Measurements from ENCODE around the gene MLEC. TPM values are rescaled to one million over a fixed set of nuclear protein-coding genes. Genes with fewer than 3 reads are reported as not detected.

MLEC gene
- total and polyA plus RNA-seq, 2 of the 13 experiments (the other 11 are each of a cell fraction or from before 2014, with no cell fraction given): 49.8 to 156 TPM

- TF ChIP-seq, protein P1, sequence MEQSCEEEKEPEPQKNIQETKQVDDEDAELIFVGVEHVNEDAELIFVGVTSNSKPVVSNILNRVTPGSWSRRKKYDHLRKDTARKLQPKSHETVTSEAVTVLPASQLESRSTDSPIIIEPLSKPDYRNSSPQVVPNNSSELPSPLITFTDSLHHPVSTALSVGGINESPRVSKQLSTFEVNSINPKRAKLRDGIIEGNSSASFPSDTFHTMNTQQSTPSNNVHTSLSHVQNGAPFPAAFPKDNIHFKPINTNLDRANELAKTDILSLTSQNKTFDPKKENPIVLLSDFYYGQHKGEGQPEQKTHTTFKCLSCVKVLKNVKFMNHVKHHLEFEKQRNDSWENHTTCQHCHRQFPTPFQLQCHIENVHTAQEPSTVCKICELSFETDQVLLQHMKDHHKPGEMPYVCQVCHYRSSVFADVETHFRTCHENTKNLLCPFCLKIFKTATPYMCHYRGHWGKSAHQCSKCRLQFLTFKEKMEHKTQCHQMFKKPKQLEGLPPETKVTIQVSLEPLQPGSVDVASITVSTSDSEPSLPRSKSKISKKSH (CRISPR knock-in tag; IDR thresholded peaks at IDR 0.05; ENCODE audit: borderline replicate concordance): peak; percentile 69; the same call in 1 of the 2 replicates
- peak; percentile 17 for TF ChIP-seq HNRNPK (IDR thresholded peaks at IDR 0.05; ENCODE audit: low read depth, low read length, poor library complexity, severe bottlenecking)
- no peak for TF ChIP-seq TBX2 (CRISPR knock-in tag; IDR thresholded peaks at IDR 0.05; ENCODE audit: borderline replicate concordance)
- TF ChIP-seq ZBTB2 (CRISPR knock-in tag; IDR thresholded peaks at IDR 0.05; ENCODE audit: low read depth): 0 out of 2 replicates have a peak, but pooled peaks have one; percentile 28
- TF ChIP-seq SALL1 (CRISPR knock-in tag; IDR thresholded peaks at IDR 0.05): peak; percentile 48; the same call in 1 of the 2 replicates
- no peak for TF ChIP-seq MYPOP (CRISPR knock-in tag; IDR thresholded peaks at IDR 0.05)
- TF ChIP-seq SIN3A (IDR thresholded peaks at IDR 0.05; ENCODE audit: borderline replicate concordance, low read depth, low read length): peak; percentile 73; the same call in 1 of the 2 replicates
- TF ChIP-seq, protein P2, sequence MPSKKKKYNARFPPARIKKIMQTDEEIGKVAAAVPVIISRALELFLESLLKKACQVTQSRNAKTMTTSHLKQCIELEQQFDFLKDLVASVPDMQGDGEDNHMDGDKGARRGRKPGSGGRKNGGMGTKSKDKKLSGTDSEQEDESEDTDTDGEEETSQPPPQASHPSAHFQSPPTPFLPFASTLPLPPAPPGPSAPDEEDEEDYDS (CRISPR knock-in tag; IDR thresholded peaks at IDR 0.05): peak; percentile 39; the same call in 1 of the 2 replicates
- peak; percentile 60 for TF ChIP-seq ASH2L (IDR thresholded peaks at IDR 0.05; ENCODE audit: insufficient read length, low read depth, low read length)
- no peak for TF ChIP-seq ZMYM3 (CRISPR knock-in tag; IDR thresholded peaks at IDR 0.05)
- peak; percentile 66; the same call in 1 of the 2 replicates for TF ChIP-seq KAT7 (CRISPR knock-in tag; IDR thresholded peaks at IDR 0.05; ENCODE audit: borderline replicate concordance)
- 0 out of 2 replicates have a peak, but pooled peaks have one; percentile 24 for TF ChIP-seq ESRRA (CRISPR knock-in tag; IDR thresholded peaks at IDR 0.05; ENCODE audit: low read depth)
- peak; percentile 49; the same call in 1 of the 2 replicates for TF ChIP-seq ZSCAN9 (CRISPR knock-in tag; IDR thresholded peaks at IDR 0.05; ENCODE audit: borderline replicate concordance)
- no peak for TF ChIP-seq PTBP1 (IDR thresholded peaks at IDR 0.05; ENCODE audit: low read depth, low read length, poor library complexity, severe bottlenecking)
- peak; percentile 39; the same call in 1 of the 2 replicates for TF ChIP-seq ARNT2 (CRISPR knock-in tag; IDR thresholded peaks at IDR 0.05; ENCODE audit: low read depth)
- TF ChIP-seq, protein P3, sequence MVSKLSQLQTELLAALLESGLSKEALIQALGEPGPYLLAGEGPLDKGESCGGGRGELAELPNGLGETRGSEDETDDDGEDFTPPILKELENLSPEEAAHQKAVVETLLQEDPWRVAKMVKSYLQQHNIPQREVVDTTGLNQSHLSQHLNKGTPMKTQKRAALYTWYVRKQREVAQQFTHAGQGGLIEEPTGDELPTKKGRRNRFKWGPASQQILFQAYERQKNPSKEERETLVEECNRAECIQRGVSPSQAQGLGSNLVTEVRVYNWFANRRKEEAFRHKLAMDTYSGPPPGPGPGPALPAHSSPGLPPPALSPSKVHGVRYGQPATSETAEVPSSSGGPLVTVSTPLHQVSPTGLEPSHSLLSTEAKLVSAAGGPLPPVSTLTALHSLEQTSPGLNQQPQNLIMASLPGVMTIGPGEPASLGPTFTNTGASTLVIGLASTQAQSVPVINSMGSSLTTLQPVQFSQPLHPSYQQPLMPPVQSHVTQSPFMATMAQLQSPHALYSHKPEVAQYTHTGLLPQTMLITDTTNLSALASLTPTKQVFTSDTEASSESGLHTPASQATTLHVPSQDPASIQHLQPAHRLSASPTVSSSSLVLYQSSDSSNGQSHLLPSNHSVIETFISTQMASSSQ (IDR thresholded peaks at IDR 0.05; ENCODE audit: low read depth): no peak
- TF ChIP-seq, protein P3 (CRISPR knock-in tag; IDR thresholded peaks at IDR 0.05; ENCODE audit: borderline replicate concordance): no peak
- TF ChIP-seq RCOR2 (CRISPR knock-in tag; IDR thresholded peaks at IDR 0.05): no peak
- no peak for TF ChIP-seq ZNF644 (CRISPR knock-in tag; IDR thresholded peaks at IDR 0.05; ENCODE audit: low read depth)
- TF ChIP-seq ZNF224 (CRISPR knock-in tag; IDR thresholded peaks at IDR 0.05): no peak
Observed at GRCh38 chr12:120710031-120710804, 23.3 kb downstream of the MLEC start, which contains the start of gene UNC119B (continued).
